OCI-LY3 (cell line): Measurements from ENCODE around the gene PMEL.

Source experiments
- EZH2phosphoT487 ChIP-seq: fragments of 200-600 bp; shearing (Covaris generic); IDR thresholded peaks from 2 replicates; pipeline ENCODE4 v1.6.1; 2018; ENCODE audit warnings: antibody characterized with exemption, mixed run types, low read depth
- TF ChIP-seq, protein P1 (sequence below): fragments of 200-600, 300-600 bp; sonication (generic); IDR thresholded peaks from 2 replicates; pipeline ENCODE4 v1.5.1; 2014; ENCODE audit warnings: antibody characterized with exemption, low read length, low read depth

GRCh38 chr12:55982319-55982936, 16.6 kb upstream of the PMEL start:
- TF ChIP-seq EZH2phosphoT487 = no peak
- TF ChIP-seq, protein P1, sequence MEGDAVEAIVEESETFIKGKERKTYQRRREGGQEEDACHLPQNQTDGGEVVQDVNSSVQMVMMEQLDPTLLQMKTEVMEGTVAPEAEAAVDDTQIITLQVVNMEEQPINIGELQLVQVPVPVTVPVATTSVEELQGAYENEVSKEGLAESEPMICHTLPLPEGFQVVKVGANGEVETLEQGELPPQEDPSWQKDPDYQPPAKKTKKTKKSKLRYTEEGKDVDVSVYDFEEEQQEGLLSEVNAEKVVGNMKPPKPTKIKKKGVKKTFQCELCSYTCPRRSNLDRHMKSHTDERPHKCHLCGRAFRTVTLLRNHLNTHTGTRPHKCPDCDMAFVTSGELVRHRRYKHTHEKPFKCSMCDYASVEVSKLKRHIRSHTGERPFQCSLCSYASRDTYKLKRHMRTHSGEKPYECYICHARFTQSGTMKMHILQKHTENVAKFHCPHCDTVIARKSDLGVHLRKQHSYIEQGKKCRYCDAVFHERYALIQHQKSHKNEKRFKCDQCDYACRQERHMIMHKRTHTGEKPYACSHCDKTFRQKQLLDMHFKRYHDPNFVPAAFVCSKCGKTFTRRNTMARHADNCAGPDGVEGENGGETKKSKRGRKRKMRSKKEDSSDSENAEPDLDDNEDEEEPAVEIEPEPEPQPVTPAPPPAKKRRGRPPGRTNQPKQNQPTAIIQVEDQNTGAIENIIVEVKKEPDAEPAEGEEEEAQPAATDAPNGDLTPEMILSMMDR = no peak
